ENCODE measurements around the gene TAF1.
"Not testable (repeated sequence)": the region's sequence is repeated elsewhere in the genome, so short reads cannot be mapped to it uniquely, and the experiment has no call there.

The TAF1 gene

DNA sequence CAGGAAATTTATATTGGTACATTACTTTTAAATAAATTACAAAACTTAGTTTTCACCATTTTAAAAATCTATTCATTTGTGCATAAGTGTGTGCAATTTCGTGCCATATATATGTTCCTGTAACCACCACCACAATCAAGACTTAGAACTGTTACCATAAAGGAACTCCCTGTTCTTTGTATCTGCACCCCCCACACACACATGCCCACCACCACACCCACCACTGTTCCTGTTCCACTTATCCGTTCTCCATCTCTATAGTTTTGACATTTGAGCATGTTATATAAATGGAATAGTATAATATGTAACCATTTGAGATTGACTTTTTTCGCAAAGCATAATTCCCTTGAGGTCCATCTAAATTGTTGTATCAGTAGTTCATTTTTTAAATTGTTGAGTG, 73.7 kb downstream of the TAF1 start:
- no peak for DNase-seq

DNA sequence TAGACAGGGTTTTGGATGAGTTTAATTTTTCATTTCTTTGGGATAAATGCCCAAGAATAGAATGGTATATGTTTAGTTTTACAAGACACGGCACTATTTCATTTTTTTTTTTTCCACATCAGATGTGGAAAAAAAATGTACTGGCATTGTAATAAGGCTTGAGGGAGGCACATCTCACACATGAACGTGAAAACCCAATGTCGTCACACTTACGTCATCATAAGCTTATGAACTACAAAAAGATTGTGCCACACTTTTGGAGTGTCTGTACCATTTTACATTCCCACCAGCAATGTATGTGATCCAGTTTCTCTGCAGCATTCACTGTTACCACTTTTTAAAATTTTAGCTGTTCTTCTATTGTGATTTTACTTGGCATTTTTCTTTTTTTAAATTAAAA, 74.2 kb downstream of the TAF1 start:
- no peak for DNase-seq

GRCh38 chrX:71441809-71442208, 75.7 kb downstream of the TAF1 start:
- not testable (repeated sequence) for DNase-seq

GRCh38 chrX:71450433-71451106, 84.4 kb downstream of the TAF1 start:
- no peak for DNase-seq

GRCh38 chrX:71451518-71451917, 85.4 kb downstream of the TAF1 start:
- DNase-seq: not testable (repeated sequence)

DNA sequence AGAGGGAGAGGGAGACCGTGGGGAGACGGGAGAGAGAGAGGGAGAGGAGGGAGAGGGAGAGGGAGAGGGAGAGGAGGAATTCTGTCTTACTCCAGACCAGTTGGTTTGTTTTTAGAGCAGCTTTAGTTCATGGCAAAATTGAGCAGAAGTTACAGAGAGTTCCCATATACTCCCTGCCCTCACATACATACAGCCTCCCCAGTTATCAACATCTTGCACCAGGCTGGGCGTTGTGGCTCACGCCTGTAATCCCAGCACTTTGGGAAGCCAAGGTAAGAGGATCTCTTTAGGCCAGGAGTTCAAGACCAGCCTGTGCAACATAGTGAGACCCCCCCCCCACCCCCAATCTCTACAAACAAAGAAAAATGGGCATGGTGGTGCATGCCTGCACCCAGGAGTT, 86.9 kb downstream of the TAF1 start:
- DNase-seq: no peak

GRCh38 chrX:71454222-71454621, 88.1 kb downstream of the TAF1 start:
- DNase-seq: no peak

DNA sequence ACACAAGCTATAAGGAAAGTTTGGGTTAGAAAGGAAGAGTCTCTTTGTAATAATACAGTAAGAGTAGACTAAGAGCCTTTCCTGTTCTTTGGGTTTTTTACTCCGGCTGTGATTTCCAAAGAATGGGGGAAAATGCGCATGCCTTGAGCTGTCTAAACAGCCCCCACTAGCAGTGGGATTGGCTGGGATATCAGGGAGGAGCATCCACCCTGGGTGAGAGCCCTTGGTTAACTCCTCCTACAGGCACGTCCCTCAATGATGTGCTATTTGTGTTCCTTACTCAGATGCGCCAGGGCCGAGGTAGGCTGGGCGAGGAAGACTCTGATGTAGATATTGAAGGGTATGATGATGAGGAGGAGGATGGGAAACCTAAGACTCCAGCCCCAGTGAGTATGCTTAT, 92.7 kb downstream of the TAF1 start:
- DNase-seq: no peak

- no peak for DNase-seq
Measured at GRCh38 chrX:71464968-71465367, 98.8 kb downstream of the TAF1 start.

GRCh38 chrX:71466979-71467523, 100.9 kb downstream of the TAF1 start:
- DNase-seq: no peak

GRCh38 chrX:71475785-71476540, 109.8 kb downstream of the TAF1 start:
- DNase-seq: no peak

DNA sequence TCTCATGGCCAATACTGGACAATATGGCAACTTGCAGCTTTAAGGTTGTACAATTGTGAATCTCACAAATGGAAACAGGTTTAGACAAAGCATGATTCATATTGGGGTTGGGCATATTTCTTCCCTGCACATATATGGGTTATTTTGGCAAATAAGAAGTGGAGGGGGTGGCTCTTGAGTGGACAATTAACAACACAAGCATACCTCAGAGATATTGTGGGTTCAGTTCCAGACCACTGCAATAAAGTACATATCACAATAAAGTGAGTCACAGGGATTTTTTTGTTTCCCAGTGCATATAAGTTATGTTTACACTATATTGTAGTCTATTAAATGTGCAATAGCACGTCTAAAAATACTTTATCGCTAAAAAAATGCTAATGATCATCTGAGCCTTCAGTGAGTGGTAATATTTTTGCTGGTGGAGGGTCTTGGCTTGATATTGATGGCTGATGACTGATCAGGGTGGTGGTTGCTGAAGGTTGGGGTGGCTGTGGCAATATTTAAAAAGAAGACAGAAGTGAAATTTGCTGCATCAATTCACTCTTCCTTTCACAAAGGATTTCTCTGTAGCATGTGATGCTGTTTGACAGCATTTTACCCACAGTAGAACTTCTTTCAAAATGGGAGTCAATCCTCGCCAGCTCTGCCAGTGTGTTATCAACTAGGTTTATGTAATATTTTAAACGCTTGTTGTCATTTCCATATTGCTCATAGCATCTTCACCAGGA, 116.2 kb downstream of the TAF1 start:
- DNase-seq: no peak

- DNase-seq: no peak
Measured at GRCh38 chrX:71487814-71488213, 121.7 kb downstream of the TAF1 start.

DNA sequence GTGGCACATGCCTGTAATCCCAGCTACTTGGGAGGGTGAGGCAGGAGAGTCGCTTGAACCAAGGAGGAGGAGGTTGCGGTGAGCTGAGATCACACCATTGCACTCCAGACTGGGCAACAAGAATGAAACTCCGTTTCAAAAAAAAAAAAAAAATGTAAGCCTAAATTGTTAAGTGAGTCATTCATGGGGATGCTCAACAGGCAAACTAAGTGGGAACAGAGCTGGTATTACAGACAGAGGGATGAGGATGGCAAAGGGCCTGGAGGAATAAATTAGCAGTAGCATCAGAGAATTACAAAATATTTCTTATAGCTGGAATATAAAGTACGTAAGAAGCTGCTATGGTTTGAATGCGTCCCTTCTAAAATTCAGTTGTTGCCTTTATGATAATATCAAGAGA, 123.4 kb downstream of the TAF1 start:
- DNase-seq: no peak

- no peak for DNase-seq
Measured at GRCh38 chrX:71492231-71493065, 126.3 kb downstream of the TAF1 start.

- no peak for DNase-seq
Measured at GRCh38 chrX:71493111-71493613, 127.0 kb downstream of the TAF1 start.

- DNase-seq: not testable (repeated sequence)
Measured at GRCh38 chrX:71495979-71496378, 129.8 kb downstream of the TAF1 start.

- DNase-seq: no peak
Measured at GRCh38 chrX:71496476-71496875, 130.3 kb downstream of the TAF1 start.

- not testable (repeated sequence) for DNase-seq
Measured at GRCh38 chrX:71502080-71502479, 135.9 kb downstream of the TAF1 start.

GRCh38 chrX:71504346-71504745, 138.2 kb downstream of the TAF1 start:
- no peak for DNase-seq

- no peak for DNase-seq
Measured at GRCh38 chrX:71509289-71509688, 143.1 kb downstream of the TAF1 start.

DNA sequence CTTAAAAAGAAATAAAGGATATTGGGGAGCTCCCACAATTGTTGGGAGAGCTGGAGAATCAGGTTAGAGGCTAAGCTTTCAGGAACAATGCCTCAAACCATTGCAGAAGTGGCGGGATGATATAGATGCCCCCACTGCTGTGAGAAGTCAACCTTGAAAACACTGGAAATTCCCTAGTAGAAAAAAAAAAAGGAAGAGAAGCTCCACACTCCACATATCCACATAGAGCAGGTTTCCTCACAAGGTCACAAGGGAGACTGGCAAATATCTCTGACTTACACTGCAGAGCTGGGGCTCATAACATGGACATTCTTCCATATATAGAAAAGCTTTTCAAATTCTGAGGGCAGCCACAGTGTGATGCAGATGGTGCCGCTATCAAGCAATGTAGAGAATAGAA, 144.0 kb downstream of the TAF1 start:
- no peak for DNase-seq
